ENCODE measurements around the gene CNTLN.
A peak's percentile ranks its signal among the peaks of the same experiment; 100 is the strongest.
"Not testable (repeated sequence)": the region's sequence is repeated elsewhere in the genome, so short reads cannot be mapped to it uniquely, and the experiment has no call there.

The CNTLN gene

GRCh38 chr9:17293685-17294084 lies 158.8 kb downstream of the CNTLN start:
- DNase-seq (ENCODE audit: low read depth): no peak

- DNase-seq (ENCODE audit: low read depth): no peak
These were observed 160.2 kb downstream of the CNTLN start for GRCh38 chr9:17294822-17295624.

GRCh38 chr9:17315341-17315740 lies 180.5 kb downstream of the CNTLN start:
- DNase-seq (ENCODE audit: low read depth): peak; percentile 19

- DNase-seq (ENCODE audit: low read depth): peak; percentile 1
These were observed 184.0 kb downstream of the CNTLN start for GRCh38 chr9:17318821-17319320.

- DNase-seq (ENCODE audit: low read depth): no peak
These were observed 185.0 kb downstream of the CNTLN start for GRCh38 chr9:17319864-17320263.

- no peak for DNase-seq (ENCODE audit: low read depth)
These were observed 188.3 kb downstream of the CNTLN start for GRCh38 chr9:17322882-17323864.

GRCh38 chr9:17328331-17328730 lies 193.5 kb downstream of the CNTLN start:
- DNase-seq (ENCODE audit: low read depth): no peak

GRCh38 chr9:17330097-17330496 lies 195.3 kb downstream of the CNTLN start:
- DNase-seq (ENCODE audit: low read depth): no peak

- DNase-seq (ENCODE audit: low read depth): no peak
These were observed 197.3 kb downstream of the CNTLN start for GRCh38 chr9:17332115-17332514.

GRCh38 chr9:17339156-17339555 lies 204.3 kb downstream of the CNTLN start:
- DNase-seq (ENCODE audit: low read depth): no peak

- DNase-seq (ENCODE audit: low read depth): no peak
These were observed 207.9 kb downstream of the CNTLN start for GRCh38 chr9:17342696-17343095.

GRCh38 chr9:17349831-17350230 lies 215.0 kb downstream of the CNTLN start:
- DNase-seq (ENCODE audit: low read depth): peak; percentile 25

- not testable (repeated sequence) for DNase-seq (ENCODE audit: low read depth)
These were observed 219.2 kb downstream of the CNTLN start for GRCh38 chr9:17354006-17354405.

GRCh38 chr9:17361378-17361777 lies 226.5 kb downstream of the CNTLN start:
- DNase-seq (ENCODE audit: low read depth): no peak

GRCh38 chr9:17367035-17367434 lies 232.2 kb downstream of the CNTLN start:
- no peak for DNase-seq (ENCODE audit: low read depth)

- no peak for DNase-seq (ENCODE audit: low read depth)
These were observed 245.5 kb downstream of the CNTLN start for GRCh38 chr9:17380126-17380861.

- no peak for DNase-seq (ENCODE audit: low read depth)
These were observed 252.7 kb downstream of the CNTLN start for GRCh38 chr9:17387565-17387964.

GRCh38 chr9:17389026-17389425 lies 254.2 kb downstream of the CNTLN start:
- no peak for DNase-seq (ENCODE audit: low read depth)

GRCh38 chr9:17394881-17395510 lies 260.2 kb downstream of the CNTLN start:
- no peak for DNase-seq (ENCODE audit: low read depth)

GRCh38 chr9:17397166-17397728 lies 262.4 kb downstream of the CNTLN start:
- not testable (repeated sequence) for DNase-seq (ENCODE audit: low read depth)

GRCh38 chr9:17398350-17398749 lies 263.5 kb downstream of the CNTLN start:
- DNase-seq (ENCODE audit: low read depth): no peak
